ENCODE data around the gene MOSPD3.

MOSPD3 gene

GRCh38 chr7:100599911-100600729 lies 12.2 kb upstream of the MOSPD3 start:
- no peak overlapping the region for H3K4me3 ChIP-seq (ENCODE audit: low read depth, low read length)
- CTCF ChIA-PET: interaction anchor here (0.9 kb wide), 1 partner anchor 40 kb away, joined by 3 read pairs; no protein-coding TSS in a partner anchor
- POLR2A ChIA-PET: interaction anchor here (1.0 kb wide), 1 partner anchor 14 kb away, joined by 3 read pairs; the partner anchor contains the start of genes FBXO24 and LRCH4
- TF ChIP-seq CTCF (IDR thresholded peaks at IDR 0.05; ENCODE audit: insufficient read depth, low read length, missing control alignments): no peak
- no peak for DNase-seq (ENCODE audit: low read depth, low spot score)

- CTCF ChIA-PET: interaction anchor here (1.7 kb wide), 1 partner anchor 10 kb away, joined by 7 read pairs; no protein-coding TSS in a partner anchor
- no peak overlapping the region for H3K4me3 ChIP-seq (ENCODE audit: low read depth, low read length)
- TF ChIP-seq CTCF (IDR thresholded peaks at IDR 0.05; ENCODE audit: insufficient read depth, low read length, missing control alignments): no peak
- POLR2A ChIA-PET: no interaction called here
- no peak for DNase-seq (ENCODE audit: low read depth, low spot score)
These were observed 11.7 kb upstream of the MOSPD3 start for GRCh38 chr7:100600730-100601038.

- POLR2A ChIA-PET: interaction anchor here (0.5 to 3.2 kb wide), 10 partner anchors 9 to 272 kb away, joined by 3 to 48 read pairs (median 3); partner anchors contain the start of genes FBXO24, LRCH4, MOSPD3 and SRRT
- DNase-seq (ENCODE audit: low read depth, low spot score): peak; percentile 47
- CTCF ChIA-PET: interaction anchor here (1.1 to 5.5 kb wide), 11 partner anchors 9 to 198 kb away, joined by 3 to 33 read pairs (median 5); partner anchors contain the start of genes MOSPD3 and POP7
- H3K4me3 ChIP-seq (ENCODE audit: low read depth, low read length): peak overlapping the region; percentile 98
- TF ChIP-seq CTCF (IDR thresholded peaks at IDR 0.05; ENCODE audit: insufficient read depth, low read length, missing control alignments): no peak
These were observed 9.2 kb upstream of the MOSPD3 start for GRCh38 chr7:100602889-100603725.

GRCh38 chr7:100603726-100604027 lies 8.7 kb upstream of the MOSPD3 start:
- H3K4me3 ChIP-seq (ENCODE audit: low read depth, low read length): peak overlapping the region; percentile 98
- DNase-seq (ENCODE audit: low read depth, low spot score): no peak
- CTCF ChIA-PET: interaction anchor here (0.6 to 5.5 kb wide), 9 partner anchors 9 to 138 kb away, joined by 3 to 33 read pairs (median 7); partner anchors contain the start of genes MOSPD3 and POP7
- TF ChIP-seq CTCF (IDR thresholded peaks at IDR 0.05; ENCODE audit: insufficient read depth, low read length, missing control alignments): no peak
- POLR2A ChIA-PET: interaction anchor here (0.5 to 3.2 kb wide), 5 partner anchors 9 to 96 kb away, joined by 3 to 48 read pairs (median 4); partner anchors contain the start of genes FBXO24, LRCH4 and MOSPD3

GRCh38 chr7:100604028-100604975 lies 8.0 kb upstream of the MOSPD3 start:
- H3K4me3 ChIP-seq (ENCODE audit: low read depth, low read length): peak overlapping the region; percentile 98
- no peak for DNase-seq (ENCODE audit: low read depth, low spot score)
- TF ChIP-seq CTCF (IDR thresholded peaks at IDR 0.05; ENCODE audit: insufficient read depth, low read length, missing control alignments): peak; percentile 48
- CTCF ChIA-PET: interaction anchor here (0.6 to 5.5 kb wide), 10 partner anchors 8 to 139 kb away, joined by 3 to 33 read pairs (median 4); partner anchors contain the start of genes MOSPD3 and POP7
- POLR2A ChIA-PET: interaction anchor here (1.3 to 3.2 kb wide), 3 partner anchors 8 to 19 kb away, joined by 4 to 48 read pairs (median 10); partner anchors contain the start of genes FBXO24, LRCH4 and MOSPD3

All from AG04449 (cell line).